Endothelial cell of umbilical vein (primary cell): Measurements from ENCODE around the gene KLF3.

Experiments used
- CTCF ChIP-seq, 2 donors: IDR thresholded peaks; 1 replicate in 1 of 2; 2 replicates in 1 of 2; pipeline ENCODE4 v1.5.1; 2011; ENCODE audit warnings: low read length in 2 of 2, mild to moderate bottlenecking in 2 of 2, moderate library complexity in 2 of 2, control low read depth in 1 of 2, inconsistent platforms in 1 of 2, low read depth in 1 of 2; ENCODE audit not compliant: insufficient read depth in 1 of 2; ENCODE audit errors: extremely low read depth in 1 of 2
- EZH2 ChIP-seq: IDR thresholded peaks from 2 replicates; pipeline ENCODE4 v1.6.1; 2012; ENCODE audit warnings: borderline replicate concordance, low read depth, mild to moderate bottlenecking, moderate library complexity, low read length, inconsistent platforms; ENCODE audit not compliant: severe bottlenecking
- MYC ChIP-seq: IDR thresholded peaks from one replicate; pipeline ENCODE4 v1.6.1; 2011; ENCODE audit warnings: mild to moderate bottlenecking, low read depth, low read length
- POLR2A ChIP-seq: IDR thresholded peaks from 2 replicates; pipeline ENCODE4 v1.6.1; 2012; ENCODE audit warnings: low read depth, mild to moderate bottlenecking, control low read depth, low read length
- POLR2AphosphoS5 ChIP-seq: IDR thresholded peaks from 2 replicates; pipeline ENCODE4 v1.6.1; 2012; ENCODE audit warnings: low read depth, mild to moderate bottlenecking, control low read depth, low read length, moderate library complexity; ENCODE audit not compliant: insufficient read depth

GRCh38 chr4:38654273-38654672 is 9.7 kb upstream of the KLF3 start:
- TF ChIP-seq CTCF (IDR thresholded peaks at IDR 0.05; ENCODE audit: extremely low read depth in 1 of 2, insufficient read depth in 1 of 2, low read depth in 1 of 2, low read length in 2 of 2) (no peak), POLR2AphosphoS5 (no peak), EZH2 (no peak), MYC (no peak), POLR2A (no peak)
